ENCODE data around the gene ZGPAT. TPM values are rescaled to one million over a fixed set of nuclear protein-coding genes. Genes with fewer than 3 reads are reported as not detected.

Gene ZGPAT
- total RNA-seq (2022; extraction: Qiagen RNA extraction), result 22.2 to 32.0 TPM (median 28.6 TPM) in 5 replicates

DNA sequence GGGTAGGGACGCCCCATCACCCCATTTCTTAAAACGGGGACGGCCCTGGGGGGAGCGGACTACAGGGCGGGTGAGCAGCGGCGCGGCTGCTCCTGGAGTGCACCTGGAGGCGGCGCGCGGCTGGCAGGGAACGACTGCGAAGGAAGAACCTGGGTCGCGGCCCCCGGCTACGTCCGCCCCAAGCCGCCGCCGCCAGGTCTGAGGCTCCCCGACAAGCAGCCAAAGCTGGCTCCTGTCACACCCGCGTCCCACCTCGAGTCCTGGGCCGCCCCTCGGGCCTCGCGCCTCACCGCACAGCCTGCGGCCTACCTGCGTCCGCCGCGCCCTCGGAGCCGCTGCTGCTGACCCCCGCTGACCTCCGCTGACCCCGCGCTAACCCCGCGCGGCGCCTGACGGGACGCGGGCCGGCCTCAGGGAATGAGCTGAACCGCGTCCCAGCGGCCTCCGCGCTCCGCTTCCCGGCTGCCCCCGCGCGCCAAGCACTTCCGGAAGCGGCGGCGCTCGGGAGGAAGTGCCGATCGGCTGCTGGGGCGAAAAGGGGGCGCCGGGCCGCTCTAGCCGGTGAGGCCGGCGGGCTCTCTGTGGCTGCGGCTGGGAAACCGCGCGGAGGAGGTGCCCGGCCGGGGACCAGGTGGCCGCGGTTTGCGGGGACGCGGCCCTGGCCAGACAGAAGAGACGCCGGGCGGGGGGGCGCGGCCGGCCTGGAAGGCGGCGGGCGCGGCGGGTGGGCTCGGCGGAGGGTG is at the start of gene ZGPAT, which contains the start of gene ARFRP1:
ZGPAT (plus strand) TSS at position 482 of the 743 bp plus-strand sequence. CDS start 542 bp downstream, outside the sequence.
ARFRP1 (minus strand) TSS at position 419 of the 743 bp plus-strand sequence. CDS start 885 bp downstream, outside the sequence.

GRCh38 chr20:63696628-63697356 is 11.0 kb upstream of the ZGPAT start, which contains the start of gene TNFRSF6B:
TNFRSF6B (plus strand) TSS chr20:63696652; CDS start chr20:63696768, 116 bp downstream.

DNA sequence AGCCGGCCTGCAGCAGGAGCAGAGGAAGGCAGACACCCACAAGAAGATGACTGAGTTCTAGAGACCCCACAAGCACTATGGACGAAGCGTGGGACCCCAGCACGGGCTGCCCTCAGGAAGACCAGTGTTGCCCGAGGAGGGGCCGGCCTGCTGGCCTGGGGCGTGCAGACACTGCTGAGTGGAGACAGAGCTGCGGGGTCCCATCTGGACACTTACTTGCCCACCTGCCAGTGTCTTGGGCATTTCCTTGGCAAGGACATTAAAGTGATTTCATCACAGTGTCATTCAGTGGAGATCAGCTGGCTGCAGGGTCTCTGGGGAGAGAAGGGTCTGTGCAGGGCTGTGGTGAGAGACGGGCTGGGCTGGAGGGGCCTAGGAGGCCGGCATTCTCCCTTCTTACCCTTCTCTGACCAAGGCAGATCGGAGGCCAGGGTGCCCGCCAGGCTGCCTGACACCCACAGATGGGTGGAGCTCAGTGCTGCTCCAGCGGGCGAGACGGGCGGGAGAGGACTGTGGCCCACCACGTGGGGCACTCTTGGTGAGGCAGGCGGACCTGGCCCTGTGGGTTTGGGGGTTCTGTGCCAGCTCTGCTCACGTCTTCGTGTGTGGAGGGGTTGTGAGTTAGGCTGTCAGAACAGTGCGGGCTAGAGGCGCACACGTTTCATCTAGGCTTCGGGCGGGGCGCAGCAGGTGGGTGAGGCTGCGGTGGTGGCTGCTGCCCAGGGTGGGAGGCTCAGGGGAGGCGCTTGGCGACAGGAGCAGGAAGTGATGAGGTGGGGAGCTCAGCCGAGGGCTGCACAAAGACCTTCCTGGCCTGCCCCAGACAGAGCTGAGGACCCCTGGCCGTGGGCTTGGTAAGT is 28.2 kb downstream of the ZGPAT start, which contains the start of gene LIME1:
LIME1 (plus strand) TSS at position 806 of the 860 bp plus-strand sequence. CDS start 886 bp downstream, outside the sequence.

DNA sequence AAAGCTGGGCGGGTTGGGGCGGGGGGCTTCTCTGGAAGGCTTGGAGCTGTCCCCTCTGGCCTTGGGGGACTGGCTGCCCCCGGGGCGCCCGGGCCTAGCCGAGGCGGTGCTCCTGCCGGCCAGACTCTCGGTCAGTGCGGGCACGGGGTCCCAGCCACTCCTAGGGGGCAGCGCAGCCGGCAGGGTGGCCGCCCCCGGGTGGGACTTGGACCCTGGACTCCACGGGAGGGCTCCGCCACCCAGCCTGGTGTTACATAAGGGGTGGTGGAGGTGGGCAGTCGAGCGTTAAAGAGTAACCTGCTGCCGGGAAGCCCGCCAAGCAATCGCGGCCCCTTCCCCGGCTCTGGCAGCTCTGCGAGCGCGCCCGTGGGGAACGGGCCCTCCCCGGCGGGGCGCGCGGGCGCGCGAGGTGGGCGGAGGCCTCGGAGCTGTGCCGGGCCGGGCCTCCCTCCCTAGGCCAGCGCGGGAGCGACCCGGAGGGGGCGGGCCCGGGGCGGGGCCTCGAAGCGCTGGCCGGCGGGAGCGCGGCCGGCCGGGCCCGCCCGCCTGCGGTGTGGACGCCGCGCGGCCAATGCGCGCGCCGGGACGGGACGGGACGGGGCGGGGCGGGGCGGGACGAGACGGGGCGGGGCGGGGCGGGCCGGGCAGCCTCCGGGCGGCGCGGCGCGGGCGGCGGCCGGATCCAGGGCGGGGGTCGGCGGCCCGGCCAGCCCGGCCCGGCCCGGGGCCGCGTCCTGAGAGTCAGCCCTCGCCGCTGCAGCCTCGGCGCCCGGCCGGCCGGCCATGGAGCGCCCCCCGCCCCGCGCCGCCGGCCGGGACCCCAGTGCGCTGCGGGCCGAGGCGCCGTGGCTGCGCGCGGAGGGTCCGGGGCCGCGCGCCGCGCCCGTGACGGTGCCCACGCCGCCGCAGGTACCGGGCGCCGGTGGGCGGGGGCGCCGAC is 31.6 kb downstream of the ZGPAT start, which contains the start of gene SLC2A4RG:
SLC2A4RG (plus strand) TSS at position 647 of the 940 bp plus-strand sequence; CDS start at position 784, 137 bp downstream.

Other genes with a start within 250 kb of the ZGPAT start
- 0.40 to 0.89 TPM (median 0.81 TPM) in 5 replicates for gene KCNQ2, start 235.4 kb upstream of the ZGPAT start, total RNA-seq (2022; extraction: Qiagen RNA extraction)
- 141 to 180 TPM (median 158 TPM) in 5 replicates for gene EEF1A2, start 209.0 kb upstream of the ZGPAT start, total RNA-seq (2022; extraction: Qiagen RNA extraction)
- gene PPDPF, start 187.3 kb upstream of the ZGPAT start, total RNA-seq (2022; extraction: Qiagen RNA extraction), result 273 to 372 TPM (median 330 TPM) in 5 replicates
- 2.2 to 3.5 TPM (median 3.2 TPM) in 5 replicates for gene PTK6, start 170.7 kb upstream of the ZGPAT start, total RNA-seq (2022; extraction: Qiagen RNA extraction)
- not detected in 5 replicates for gene SRMS, start 160.3 kb upstream of the ZGPAT start, total RNA-seq (2022; extraction: Qiagen RNA extraction)
- gene FNDC11, start 153.9 kb upstream of the ZGPAT start, total RNA-seq (2022; extraction: Qiagen RNA extraction), result 0.13 to 0.38 TPM (median 0.17 TPM) in 5 replicates
- gene HELZ2, start 133.8 kb upstream of the ZGPAT start, total RNA-seq (2022; extraction: Qiagen RNA extraction), result 7.3 to 13.1 TPM (median 9.4 TPM) in 5 replicates
- 8.5 to 11.7 TPM (median 10.5 TPM) in 5 replicates for gene GMEB2, start 80.9 kb upstream of the ZGPAT start, total RNA-seq (2022; extraction: Qiagen RNA extraction)
- 6.6 to 12.3 TPM (median 10.5 TPM) in 5 replicates for gene STMN3, start 54.6 kb upstream of the ZGPAT start, total RNA-seq (2022; extraction: Qiagen RNA extraction)
- 4.8 to 8.3 TPM (median 7.7 TPM) in 5 replicates for gene RTEL1, start 49.7 kb upstream of the ZGPAT start, total RNA-seq (2022; extraction: Qiagen RNA extraction)
- gene TNFRSF6B, start 11.4 kb upstream of the ZGPAT start, total RNA-seq (2022; extraction: Qiagen RNA extraction), result 0.47 to 1.4 TPM (median 0.76 TPM) in 5 replicates
- gene ARFRP1, start 63 bp upstream of the ZGPAT start, total RNA-seq (2022; extraction: Qiagen RNA extraction), result 29.1 to 43.6 TPM (median 39.1 TPM) in 5 replicates
- 4.0 to 12.2 TPM (median 10.7 TPM) in 5 replicates for gene LIME1, start 28.6 kb downstream of the ZGPAT start, total RNA-seq (2022; extraction: Qiagen RNA extraction)
- gene SLC2A4RG, start 31.7 kb downstream of the ZGPAT start, total RNA-seq (2022; extraction: Qiagen RNA extraction), result 57.2 to 111 TPM (median 97.3 TPM) in 5 replicates
- 0.66 to 0.99 TPM (median 0.84 TPM) in 5 replicates for gene ZBTB46, start 123.2 kb downstream of the ZGPAT start, total RNA-seq (2022; extraction: Qiagen RNA extraction)
- not detected in 5 replicates for gene ABHD16B, start 153.5 kb downstream of the ZGPAT start, total RNA-seq (2022; extraction: Qiagen RNA extraction)
- gene TPD52L2, start 157.2 kb downstream of the ZGPAT start, total RNA-seq (2022; extraction: Qiagen RNA extraction), result 125 to 137 TPM (median 132 TPM) in 5 replicates
- 24.0 to 32.2 TPM (median 30.1 TPM) in 5 replicates for gene DNAJC5, start 187.1 kb downstream of the ZGPAT start, total RNA-seq (2022; extraction: Qiagen RNA extraction)
- 22.7 to 40.0 TPM (median 33.2 TPM) in 5 replicates for gene UCKL1, start 248.4 kb downstream of the ZGPAT start, total RNA-seq (2022; extraction: Qiagen RNA extraction)

Data from A549 treated with CORT108297 at 1 μM for 4 hours (cell line).